Erythroblast (primary cell): ENCODE results near the gene CD84.

Source experiments
- GATA1 ChIP-seq: IDR thresholded peaks from 2 replicates; pipeline ENCODE4 v1.6.1; 2011; ENCODE audit warnings: low read depth, mild to moderate bottlenecking, control low read depth, low read length, moderate library complexity
- POLR2A ChIP-seq: IDR thresholded peaks from 2 replicates; pipeline ENCODE4 v1.6.1; 2011; ENCODE audit warnings: mild to moderate bottlenecking, low read length

GRCh38 chr1:160626509-160627342 is 47.4 kb upstream of the CD84 start:
- TF ChIP-seq POLR2A (no peak), GATA1 (no peak)
